Endothelial cell of umbilical vein (primary cell): ENCODE results near the gene SPATA45. TPM values are rescaled to one million over a fixed set of nuclear protein-coding genes. Genes with fewer than 3 reads are reported as not detected.

Experiments
- BruUV-seq: library from RNA; stranded (reverse); fragments of 400-500 nt; replicated peaks from 2 replicates; lab custom pipeline; 2021; lab: Mats Ljungman, UMichigan
- CTCF ChIA-PET: fragments of 300-600, 350-600 bp; sonication (Branson Sonifier 250); formaldehyde crosslinking; loops from one replicate; lab custom pipeline; 2021; ENCODE audit warnings: antibody characterized with exemption, inconsistent platforms; lab: Charles Lee
- POLR2A ChIA-PET: fragments of 300-600, 350-600 bp; sonication (Branson Sonifier 250); formaldehyde crosslinking; loops from one replicate; lab custom pipeline; 2021; ENCODE audit warnings: antibody characterized with exemption, inconsistent platforms; lab: Charles Lee
- DNase-seq: peaks from one replicate; pipeline ENCODE4 v3.0.0-alpha.2; 2011; ENCODE audit warnings: low read depth, low spot score
- FAIRE-seq: peaks from 2 replicates; lab custom pipeline; 2011; peaks lifted over from hg19 to GRCh38; lab: Jason Lieb, UNC
- H2AFZ ChIP-seq: 2 replicates; pipeline ENCODE4 v1.6.0; 2012; ENCODE audit warnings: low read depth, low read length, control low read depth, inconsistent platforms
- H3K27ac ChIP-seq: 2 replicates; pipeline ENCODE4 v1.5.1; 2011; ENCODE audit warnings: low read depth, mild to moderate bottlenecking, control low read depth, low read length, moderate library complexity; ENCODE audit not compliant: insufficient read depth
- H3K27me3 ChIP-seq, 2 experiments: 2 replicates each; pipeline versions ENCODE4 v1.6.0 to v1.6.1; 2011; ENCODE audit warnings: low read length in 2 of 2, mixed read lengths in 1 of 2; ENCODE audit not compliant: control insufficient read depth in 2 of 2, insufficient read depth in 2 of 2
- H3K36me3 ChIP-seq, 2 experiments: 2 replicates in 1 of 2; 3 replicates in 1 of 2; pipeline ENCODE4 v1.5.1; 2011; ENCODE audit warnings: low read length in 2 of 2, mild to moderate bottlenecking in 1 of 2, moderate library complexity in 1 of 2; ENCODE audit not compliant: control insufficient read depth in 2 of 2, insufficient read depth in 2 of 2; ENCODE audit errors: extremely low read depth in 1 of 2
- H3K4me1 ChIP-seq: 3 replicates; pipeline ENCODE4 v1.5.1; 2011; ENCODE audit warnings: mild to moderate bottlenecking, low read length; ENCODE audit not compliant: control insufficient read depth, insufficient read depth; ENCODE audit errors: extremely low read depth
- H3K4me2 ChIP-seq: 2 replicates; pipeline ENCODE4 v1.6.1; 2011; ENCODE audit warnings: low read length, control low read depth, mixed read lengths; ENCODE audit not compliant: insufficient read depth
- H3K4me3 ChIP-seq, 3 experiments: fragments of 200-600 bp in 1 of 3; sonication (generic), shearing (Covaris generic) in 1 of 3; replicated peaks in 1 of 3; 2 replicates each; pipeline ENCODE4 v1.5.1; 2011 to 2016; ENCODE audit warnings: control low read depth in 3 of 3, low read length in 3 of 3, mild to moderate bottlenecking in 2 of 3, inconsistent platforms in 1 of 3, low read depth in 1 of 3, moderate library complexity in 1 of 3; ENCODE audit not compliant: insufficient read depth in 1 of 3
- H3K79me2 ChIP-seq: 2 replicates; pipeline ENCODE4 v1.6.0; 2012; ENCODE audit warnings: low read length, inconsistent platforms; ENCODE audit not compliant: control insufficient read depth, insufficient read depth
- H3K9ac ChIP-seq: replicated peaks from 2 replicates; pipeline ENCODE3; 2011; ENCODE audit warnings: low read length, control low read depth; ENCODE audit not compliant: insufficient read depth; ENCODE audit errors: extremely low read depth
- H3K9me1 ChIP-seq: replicated peaks from 3 replicates; pipeline ENCODE4 v1.6.0; 2011; ENCODE audit warnings: mild to moderate bottlenecking, low read length; ENCODE audit not compliant: control insufficient read depth, insufficient read depth; ENCODE audit errors: extremely low read depth
- H3K9me3 ChIP-seq: replicated peaks from 2 replicates; pipeline ENCODE4 v1.5.1; 2012; ENCODE audit warnings: low read length, inconsistent platforms; ENCODE audit not compliant: control insufficient read depth, insufficient read depth
- H4K20me1 ChIP-seq: replicated peaks from 2 replicates; pipeline ENCODE3; 2011; ENCODE audit warnings: mild to moderate bottlenecking, low read length; ENCODE audit not compliant: control insufficient read depth, insufficient read depth; ENCODE audit errors: extremely low read depth
- FOS ChIP-seq: IDR thresholded peaks from 2 replicates; pipeline ENCODE4 v1.6.1; 2011; ENCODE audit warnings: mild to moderate bottlenecking, low read length, moderate library complexity, borderline replicate concordance; ENCODE audit not compliant: insufficient read depth
- GATA2 ChIP-seq: IDR thresholded peaks from 2 replicates; pipeline ENCODE4 v1.7.0; 2011; ENCODE audit warnings: low read depth, mild to moderate bottlenecking, moderate library complexity, mixed read lengths, low read length; ENCODE audit not compliant: insufficient read length, insufficient read depth
- JUN ChIP-seq: IDR thresholded peaks from 2 replicates; pipeline ENCODE4 v1.6.1; 2011; ENCODE audit warnings: borderline replicate concordance, low read depth; ENCODE audit not compliant: insufficient read length, insufficient read depth
- MYC ChIP-seq: IDR thresholded peaks from one replicate; pipeline ENCODE4 v1.6.1; 2011; ENCODE audit warnings: mild to moderate bottlenecking, low read depth, low read length
- POLR2A ChIP-seq: IDR thresholded peaks from 2 replicates; pipeline ENCODE4 v1.6.1; 2012; ENCODE audit warnings: low read depth, mild to moderate bottlenecking, control low read depth, low read length
- POLR2AphosphoS5 ChIP-seq: IDR thresholded peaks from 2 replicates; pipeline ENCODE4 v1.6.1; 2012; ENCODE audit warnings: low read depth, mild to moderate bottlenecking, control low read depth, low read length, moderate library complexity; ENCODE audit not compliant: insufficient read depth
- dilution Hi-C: fragments of 300-500 bp; cut with MboI; formaldehyde crosslinking; loops from one replicate; pipeline ENCODE4 v1.15.0; 2019; ENCODE audit warnings: low sequenced_read_pairs; ENCODE audit not compliant: extremely low pct_ligation_motif_present
- intact Hi-C: fragments of 100-400 bp; cut with micrococcal nuclease; formaldehyde crosslinking; loops from one replicate; pipeline ENCODE4 v1.10.0; 2022
- polyA plus RNA-seq, 4 experiments: library from polyadenylated mRNA; depleted of rRNA in 3 of 4; stranded (reverse) in 3 of 4; unstranded in 1 of 4; fragments of >200 nt; gene quantifications; 2 replicates each; pipeline versions ENCODE4 v1.2.1 to v1.2.3, GENCODE V29; 2011 to 2012; ENCODE audit warnings: missing spikeins in 1 of 4
- total RNA-seq: library from RNA; stranded (reverse); gene quantifications from 2 replicates; pipeline ENCODE4 v1.2.3, GENCODE V29; 2021

SPATA45 gene
- total and polyA plus RNA-seq, 2 donors (not counting 3 experiments of a cell fraction or from before 2014, with no cell fraction given), result not detected

DNA sequence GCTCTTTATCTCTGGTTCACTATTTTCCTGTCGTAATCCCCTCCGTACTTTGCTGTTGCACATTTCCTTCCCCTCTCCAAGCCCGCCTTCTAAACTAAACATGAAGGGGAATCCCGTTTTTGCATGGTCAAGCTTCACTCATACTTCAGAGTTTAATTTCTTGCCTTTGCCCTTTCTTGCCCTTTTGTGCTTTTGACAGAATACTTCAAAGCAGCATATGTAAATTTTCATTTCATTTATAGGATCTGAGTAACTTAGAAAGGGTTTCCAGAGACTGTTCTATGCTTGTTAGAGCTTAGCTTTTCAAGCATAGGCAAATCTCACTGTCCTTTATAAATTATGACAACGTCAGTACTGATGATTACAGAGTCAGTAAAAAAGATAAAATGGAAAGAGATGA, 27.7 kb downstream of the SPATA45 start:
- peaks cover 4% of the 10 kb centered on the region for H3K4me1 ChIP-seq
- no TSS peak for BruUV-seq
- dilution Hi-C loops, result no loop called here

DNA sequence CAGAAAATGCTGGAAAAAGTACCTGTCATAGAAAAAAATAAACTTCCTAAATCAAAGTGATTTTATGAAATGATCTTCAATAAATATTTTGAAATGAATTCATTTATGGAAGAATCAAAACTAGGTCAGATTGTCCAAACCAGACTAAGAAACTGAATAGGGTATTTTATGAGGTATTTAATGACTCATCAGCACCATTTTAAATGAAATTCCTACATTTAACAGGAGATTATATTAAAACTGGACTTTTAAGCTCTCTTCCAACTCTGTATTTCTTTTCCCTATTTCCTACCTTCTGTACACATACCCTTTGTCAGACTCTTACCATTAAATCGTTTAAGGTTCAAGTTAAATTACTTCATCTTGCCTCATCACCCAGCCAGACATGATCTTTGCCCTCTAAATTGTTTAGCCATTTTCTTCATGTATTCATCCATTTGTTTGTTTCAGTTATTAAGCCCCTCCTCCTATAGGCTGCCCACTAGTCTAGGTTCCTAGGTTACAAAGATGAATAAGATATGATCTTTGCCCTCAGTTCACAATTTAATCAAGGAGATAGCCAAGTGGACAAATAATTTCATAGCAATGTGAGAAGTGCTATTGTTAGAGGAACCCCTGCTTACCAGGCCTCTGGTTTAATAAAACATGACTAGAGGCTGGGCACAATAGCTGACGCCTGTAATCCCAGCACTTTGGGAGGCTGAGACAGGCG, 30.7 kb downstream of the SPATA45 start:
- Histone ChIP-seq H3K9me1 (no peaks in the 10 kb centered on the region), H3K27ac (no peak overlapping the region), H3K36me3 (peaks cover 0 to 2% of the 10 kb centered on the region in 2 experiments), H3K79me2 (no peaks in the 10 kb centered on the region), H3K9ac (no peak overlapping the region), H3K4me2 (no peak overlapping the region), H3K4me1 (peaks cover 4% of the 10 kb centered on the region), H3K27me3 (no peaks in the 10 kb centered on the region), H2AFZ (no peak overlapping the region), H3K9me3 (no peaks in the 10 kb centered on the region), H3K4me3 (no peak overlapping the region), H4K20me1 (no peaks in the 10 kb centered on the region)
- DNase-seq (peak; percentile 12), FAIRE-seq (no peak)
- CTCF ChIA-PET, result interaction anchor here (1.3 to 1.5 kb wide), 2 partner anchors 21 to 67 kb away, joined by 3 read pairs; no protein-coding TSS in a partner anchor
- TF ChIP-seq JUN (peak; percentile 25), GATA2 (no peak)
- POLR2A ChIA-PET, result no interaction called here
- intact Hi-C loops (no loop called here), dilution Hi-C loops (no loop called here)
- no TSS peak for BruUV-seq

More for the DNA sequence above, 27.7 kb downstream of the SPATA45 start:
- no peak for TF ChIP-seq FOS
- TF ChIP-seq POLR2A, result no peak
- TF ChIP-seq POLR2AphosphoS5, result no peak
- no peak for TF ChIP-seq MYC
- H3K79me2 ChIP-seq, result no peaks in the 10 kb centered on the region
- DNase-seq, result peak; percentile 80
- H3K27ac ChIP-seq, result no peak overlapping the region
- H2AFZ ChIP-seq, result peak overlapping the region; percentile 46
- CTCF ChIA-PET, result interaction anchor here (0.8 to 2.8 kb wide), 5 partner anchors 14 to 175 kb away, joined by 3 to 10 read pairs (median 3); partner anchors contain the start of gene FLVCR1
- H3K9ac ChIP-seq, result no peak overlapping the region
- intact Hi-C loops, result loop anchor here (5.0 kb wide), 1 partner anchor 38 kb away; the partner anchor contains the start of gene FLVCR1
- H4K20me1 ChIP-seq, result no peaks in the 10 kb centered on the region
- H3K27me3 ChIP-seq, result no peaks in the 10 kb centered on the region
- no peaks in the 10 kb centered on the region for H3K9me1 ChIP-seq
- peak overlapping the region in 1 of 3 experiments; percentile 6 for H3K4me3 ChIP-seq
- H3K36me3 ChIP-seq, result peaks cover 0 to under 1% of the 10 kb centered on the region in 2 experiments
- peak; percentile 72 for FAIRE-seq
- POLR2A ChIA-PET, result no interaction called here
- no peaks in the 10 kb centered on the region for H3K9me3 ChIP-seq
- H3K4me2 ChIP-seq, result peak overlapping the region; percentile 51
